Activated B cell treated with CpG ODN at 0.5 μM for 24 hours (primary cell): Measurements from ENCODE around the gene PLIN4. TPM values are rescaled to one million over a fixed set of nuclear protein-coding genes. Genes with fewer than 3 reads are reported as not detected.
"Not testable (repeated sequence)": the region's sequence is repeated elsewhere in the genome, so short reads cannot be mapped to it uniquely, and the experiment has no call there.

Experiments
- ATAC-seq: fragments of 200-7000 bp; cut with Tn5 transposase; one replicate; pipeline ENCODE4 v1.10.0; 2021; ENCODE audit warnings: low read depth, mild to moderate bottlenecking, moderate library complexity
- CTCF ChIA-PET: fragments of 350-600 bp; sonication (Branson Sonifier 250); formaldehyde crosslinking; loops from one replicate; lab custom pipeline; 2021; ENCODE audit warnings: antibody characterized with exemption; lab: Charles Lee
- POLR2A ChIA-PET: fragments of 350-600 bp; sonication (Branson Sonifier 250); formaldehyde crosslinking; loops from one replicate; lab custom pipeline; 2021; ENCODE audit warnings: antibody characterized with exemption; lab: Charles Lee
- DNase-seq: peaks from one replicate; pipeline ENCODE4 v3.0.0; 2022
- H3K27ac Mint-ChIP-seq: one replicate; pipeline ENCODE4 v1.8.0; 2020; ENCODE audit warnings: mixed read lengths
- H3K27me3 Mint-ChIP-seq: one replicate; pipeline ENCODE4 v1.8.0; 2021; ENCODE audit warnings: mixed read lengths
- H3K36me3 Mint-ChIP-seq: one replicate; pipeline ENCODE4 v1.8.0; 2021; ENCODE audit warnings: low read depth, mixed read lengths
- H3K4me1 Mint-ChIP-seq: one replicate; pipeline ENCODE4 v1.8.0; 2021; ENCODE audit warnings: mixed read lengths
- H3K4me3 Mint-ChIP-seq: one replicate; pipeline ENCODE4 v1.8.0; 2020; ENCODE audit warnings: mild to moderate bottlenecking, mixed read lengths
- H3K9me3 Mint-ChIP-seq: one replicate; pipeline ENCODE4 v1.8.0; 2020; ENCODE audit warnings: mixed read lengths
- intact Hi-C: fragments of 100-400 bp; cut with micrococcal nuclease; formaldehyde crosslinking; loops from one replicate; pipeline ENCODE4 v1.15.1; 2024
- total RNA-seq: library from RNA; stranded (reverse); gene quantifications from 2 replicates; pipeline ENCODE4 v1.2.3, GENCODE V29; 2022
- TF ChIP-seq, protein P1 (sequence below): fragments of 200-600 bp; IDR thresholded peaks from one replicate; pipeline ENCODE4 v1.8.0; 2022; ENCODE audit warnings: antibody characterized with exemption, mild to moderate bottlenecking

The PLIN4 gene, protein sequence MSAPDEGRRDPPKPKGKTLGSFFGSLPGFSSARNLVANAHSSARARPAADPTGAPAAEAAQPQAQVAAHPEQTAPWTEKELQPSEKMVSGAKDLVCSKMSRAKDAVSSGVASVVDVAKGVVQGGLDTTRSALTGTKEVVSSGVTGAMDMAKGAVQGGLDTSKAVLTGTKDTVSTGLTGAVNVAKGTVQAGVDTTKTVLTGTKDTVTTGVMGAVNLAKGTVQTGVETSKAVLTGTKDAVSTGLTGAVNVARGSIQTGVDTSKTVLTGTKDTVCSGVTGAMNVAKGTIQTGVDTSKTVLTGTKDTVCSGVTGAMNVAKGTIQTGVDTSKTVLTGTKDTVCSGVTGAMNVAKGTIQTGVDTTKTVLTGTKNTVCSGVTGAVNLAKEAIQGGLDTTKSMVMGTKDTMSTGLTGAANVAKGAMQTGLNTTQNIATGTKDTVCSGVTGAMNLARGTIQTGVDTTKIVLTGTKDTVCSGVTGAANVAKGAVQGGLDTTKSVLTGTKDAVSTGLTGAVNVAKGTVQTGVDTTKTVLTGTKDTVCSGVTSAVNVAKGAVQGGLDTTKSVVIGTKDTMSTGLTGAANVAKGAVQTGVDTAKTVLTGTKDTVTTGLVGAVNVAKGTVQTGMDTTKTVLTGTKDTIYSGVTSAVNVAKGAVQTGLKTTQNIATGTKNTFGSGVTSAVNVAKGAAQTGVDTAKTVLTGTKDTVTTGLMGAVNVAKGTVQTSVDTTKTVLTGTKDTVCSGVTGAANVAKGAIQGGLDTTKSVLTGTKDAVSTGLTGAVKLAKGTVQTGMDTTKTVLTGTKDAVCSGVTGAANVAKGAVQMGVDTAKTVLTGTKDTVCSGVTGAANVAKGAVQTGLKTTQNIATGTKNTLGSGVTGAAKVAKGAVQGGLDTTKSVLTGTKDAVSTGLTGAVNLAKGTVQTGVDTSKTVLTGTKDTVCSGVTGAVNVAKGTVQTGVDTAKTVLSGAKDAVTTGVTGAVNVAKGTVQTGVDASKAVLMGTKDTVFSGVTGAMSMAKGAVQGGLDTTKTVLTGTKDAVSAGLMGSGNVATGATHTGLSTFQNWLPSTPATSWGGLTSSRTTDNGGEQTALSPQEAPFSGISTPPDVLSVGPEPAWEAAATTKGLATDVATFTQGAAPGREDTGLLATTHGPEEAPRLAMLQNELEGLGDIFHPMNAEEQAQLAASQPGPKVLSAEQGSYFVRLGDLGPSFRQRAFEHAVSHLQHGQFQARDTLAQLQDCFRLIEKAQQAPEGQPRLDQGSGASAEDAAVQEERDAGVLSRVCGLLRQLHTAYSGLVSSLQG (N-terminal part only)
- not detected in 2 replicates for total RNA-seq

DNA sequence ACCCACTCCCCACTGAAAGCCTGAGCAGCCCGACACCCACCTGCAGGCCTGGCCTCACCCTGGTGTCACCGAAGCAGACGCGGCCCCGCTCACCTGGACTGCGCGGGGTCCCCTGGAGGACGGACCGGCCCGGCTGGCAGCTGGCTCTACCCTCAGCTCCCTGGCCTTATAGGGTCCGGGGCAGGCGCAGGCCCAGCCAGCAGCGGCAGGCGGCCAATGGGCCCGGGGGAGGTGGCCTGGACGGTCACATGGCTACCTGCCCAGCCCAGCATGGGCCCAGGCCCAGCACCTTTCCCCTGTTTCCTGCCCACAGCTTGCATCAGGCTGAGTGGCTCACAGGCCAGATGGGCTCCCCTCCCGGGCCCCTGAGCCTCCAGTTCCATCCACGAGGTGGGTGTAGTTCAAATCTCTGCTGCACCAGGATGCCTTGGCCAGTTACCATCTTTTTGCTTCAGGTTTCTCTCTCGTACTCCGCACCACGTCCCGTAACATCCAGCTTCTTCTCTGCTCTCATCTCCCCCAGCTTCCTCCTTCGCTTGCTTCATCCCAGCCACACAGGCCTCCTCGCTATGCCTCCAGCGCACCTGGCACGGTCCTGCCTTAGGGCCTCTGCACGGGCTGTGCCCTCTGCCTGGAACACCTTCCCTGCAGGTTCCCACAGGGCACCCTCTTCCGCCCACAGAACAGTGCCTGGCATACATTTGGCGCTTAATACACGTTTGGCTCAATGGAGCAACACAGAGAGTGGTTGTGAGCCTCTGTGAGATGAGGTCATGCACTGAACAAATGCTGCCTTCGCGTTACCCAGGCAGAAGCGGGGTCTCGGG, at the start of gene PLIN4:
Gene PLIN4, minus strand, starts transcription at position 142 of the 827 bp plus-strand sequence. CDS start 214 bp downstream, outside the sequence.
- Mint-ChIP-seq H3K4me1 (no peaks in the 10 kb centered on the region), H3K4me3 (no peak within 1 kb of the TSS), H3K9me3 (no peaks in the 10 kb centered on the region), H3K27me3 (peaks cover 12% of the 10 kb centered on the region), H3K36me3 (no peaks in the 10 kb centered on the region), H3K27ac (no peak within 1 kb of the TSS)
- ChIA-PET CTCF (no interaction called here), POLR2A (no interaction called here)
- TF ChIP-seq, protein P1, sequence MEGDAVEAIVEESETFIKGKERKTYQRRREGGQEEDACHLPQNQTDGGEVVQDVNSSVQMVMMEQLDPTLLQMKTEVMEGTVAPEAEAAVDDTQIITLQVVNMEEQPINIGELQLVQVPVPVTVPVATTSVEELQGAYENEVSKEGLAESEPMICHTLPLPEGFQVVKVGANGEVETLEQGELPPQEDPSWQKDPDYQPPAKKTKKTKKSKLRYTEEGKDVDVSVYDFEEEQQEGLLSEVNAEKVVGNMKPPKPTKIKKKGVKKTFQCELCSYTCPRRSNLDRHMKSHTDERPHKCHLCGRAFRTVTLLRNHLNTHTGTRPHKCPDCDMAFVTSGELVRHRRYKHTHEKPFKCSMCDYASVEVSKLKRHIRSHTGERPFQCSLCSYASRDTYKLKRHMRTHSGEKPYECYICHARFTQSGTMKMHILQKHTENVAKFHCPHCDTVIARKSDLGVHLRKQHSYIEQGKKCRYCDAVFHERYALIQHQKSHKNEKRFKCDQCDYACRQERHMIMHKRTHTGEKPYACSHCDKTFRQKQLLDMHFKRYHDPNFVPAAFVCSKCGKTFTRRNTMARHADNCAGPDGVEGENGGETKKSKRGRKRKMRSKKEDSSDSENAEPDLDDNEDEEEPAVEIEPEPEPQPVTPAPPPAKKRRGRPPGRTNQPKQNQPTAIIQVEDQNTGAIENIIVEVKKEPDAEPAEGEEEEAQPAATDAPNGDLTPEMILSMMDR, result no peak
- DNase-seq (no peak), ATAC-seq (no peak)
- intact Hi-C loops, result no loop called here

DNA sequence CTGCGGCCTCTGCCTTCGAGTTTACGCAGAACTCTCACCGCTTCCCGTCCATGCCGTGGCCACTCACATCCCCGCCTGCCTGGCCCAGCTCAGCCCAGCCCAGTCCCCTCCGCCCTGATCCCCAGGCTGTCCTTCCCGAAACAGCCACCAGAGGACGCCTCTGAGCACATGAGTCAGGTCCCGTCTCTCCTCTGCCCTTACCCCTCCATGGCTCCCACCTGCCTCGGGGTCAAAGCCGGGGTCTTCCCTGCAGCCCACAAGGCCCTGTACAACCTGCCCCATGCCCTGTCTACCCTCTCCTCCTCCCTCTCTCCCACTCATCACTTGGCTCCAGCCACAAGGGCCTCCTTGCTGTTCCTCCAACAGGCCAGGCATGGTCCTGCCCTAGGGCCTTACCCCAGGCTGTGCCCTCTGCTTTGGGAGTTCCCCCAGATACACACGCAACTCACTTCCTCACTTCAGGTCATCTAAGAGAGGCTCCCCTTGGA, 49.3 kb upstream of the PLIN4 start:
- H3K36me3 Mint-ChIP-seq, result no peaks in the 10 kb centered on the region
- intact Hi-C loops, result loop anchor here (2.0 kb wide), 1 partner anchor 69 kb away; no protein-coding TSS in a partner anchor
- ATAC-seq, result peak; percentile 60
- ChIA-PET POLR2A (no interaction called here), CTCF (interaction anchor here (0.6 to 2.9 kb wide), 3 partner anchors 66 to 69 kb away, joined by 3 to 17 read pairs (median 11); no protein-coding TSS in a partner anchor)
- no peak overlapping the region for H3K4me3 Mint-ChIP-seq
- H3K27me3 Mint-ChIP-seq, result peaks cover 5% of the 10 kb centered on the region
- H3K9me3 Mint-ChIP-seq, result no peaks in the 10 kb centered on the region
- DNase-seq, result peak; percentile 35
- H3K4me1 Mint-ChIP-seq, result no peaks in the 10 kb centered on the region
- H3K27ac Mint-ChIP-seq, result no peak overlapping the region
- TF ChIP-seq, protein P1, result no peak

DNA sequence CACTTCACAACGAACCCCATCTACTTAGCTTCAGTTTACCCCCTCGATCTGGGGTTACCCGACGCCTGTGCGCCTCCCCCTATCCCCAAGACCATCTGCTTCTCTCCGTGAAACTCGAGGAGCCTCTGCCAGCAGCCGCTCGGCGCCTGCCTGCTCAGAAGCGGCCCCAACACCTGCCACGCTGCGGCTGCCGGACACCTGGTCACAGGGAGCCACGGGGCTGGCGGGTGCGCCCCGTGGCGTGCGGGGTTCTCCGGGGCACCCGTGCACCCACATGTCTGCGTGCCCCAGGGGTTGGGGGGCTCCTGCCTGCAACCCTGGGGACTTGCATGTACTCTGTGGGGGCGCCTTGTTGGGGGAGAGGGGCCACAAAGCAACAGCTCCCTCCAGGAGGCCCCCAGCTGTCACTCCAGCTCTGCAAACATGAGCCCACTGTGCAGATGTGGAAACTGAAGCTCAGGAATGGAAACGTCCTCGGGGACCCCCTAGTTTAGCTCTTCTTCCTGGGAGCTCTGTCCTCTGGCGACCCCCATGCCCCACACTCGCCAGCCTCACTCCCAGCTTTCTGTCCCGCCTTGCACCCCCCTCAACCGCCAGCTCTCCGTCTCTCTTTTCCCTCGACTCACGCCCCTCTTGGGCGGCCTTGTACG, 48.2 kb upstream of the PLIN4 start:
- ATAC-seq (no peak), DNase-seq (no peak)
- Mint-ChIP-seq H3K4me1 (peaks cover 4% of the 10 kb centered on the region), H3K9me3 (no peaks in the 10 kb centered on the region), H3K4me3 (no peak overlapping the region), H3K36me3 (no peaks in the 10 kb centered on the region), H3K27me3 (peaks cover 4% of the 10 kb centered on the region), H3K27ac (no peak overlapping the region)
- ChIA-PET CTCF (interaction anchor here (0.6 to 1.4 kb wide), 2 partner anchors 67 to 70 kb away, joined by 3 to 11 read pairs; no protein-coding TSS in a partner anchor), POLR2A (no interaction called here)
- intact Hi-C loops, result loop anchor here (2.0 kb wide), 1 partner anchor 70 kb away; no protein-coding TSS in a partner anchor
- TF ChIP-seq, protein P1, result no peak

DNA sequence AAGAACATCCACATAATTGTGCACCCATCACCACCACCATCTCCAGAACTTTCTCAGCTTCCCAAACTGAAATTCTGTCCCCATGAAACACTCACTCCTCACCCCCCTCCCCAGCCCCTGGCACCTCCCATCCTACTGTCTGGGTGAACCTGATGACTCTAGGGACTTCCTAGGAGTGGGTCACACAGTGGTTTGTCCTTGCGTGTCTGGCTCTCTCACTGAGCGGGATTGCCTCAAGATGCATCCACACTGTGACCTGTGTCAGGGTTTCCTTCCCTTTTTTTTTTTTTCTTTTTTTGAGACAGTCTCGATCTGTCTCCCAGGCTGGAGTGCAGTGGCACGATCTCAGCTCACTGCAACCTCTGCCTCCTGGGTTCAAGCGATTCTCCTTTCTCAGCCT, 45.3 kb upstream of the PLIN4 start:
- ATAC-seq, CTCF ChIA-PET, H3K27me3 Mint-ChIP-seq, DNase-seq, POLR2A ChIA-PET, H3K27ac Mint-ChIP-seq, intact Hi-C loops, H3K4me3 Mint-ChIP-seq, H3K36me3 Mint-ChIP-seq, H3K9me3 Mint-ChIP-seq, H3K4me1 Mint-ChIP-seq: not testable (repeated sequence)

DNA sequence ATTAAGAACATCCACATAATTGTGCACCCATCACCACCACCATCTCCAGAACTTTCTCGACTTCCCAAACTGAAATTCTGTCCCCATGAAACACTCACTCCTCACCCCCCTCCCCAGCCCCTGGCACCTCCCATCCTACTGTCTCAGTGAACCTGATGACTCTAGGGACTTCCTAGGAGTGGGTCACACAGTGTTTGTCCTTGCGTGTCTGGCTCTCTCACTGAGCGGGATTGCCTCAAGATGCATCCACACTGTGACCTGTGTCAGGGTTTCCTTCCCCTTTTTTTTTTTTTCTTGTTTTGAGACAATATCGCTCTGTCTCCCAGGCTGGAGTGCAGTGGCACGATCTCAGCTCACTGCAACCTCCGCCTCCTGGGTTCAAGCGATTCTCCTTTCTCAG, 43.8 kb upstream of the PLIN4 start:
- intact Hi-C loops, result not testable (repeated sequence)

More for the DNA sequence above, 43.8 kb upstream of the PLIN4 start:
- H3K27me3 Mint-ChIP-seq, POLR2A ChIA-PET, H3K27ac Mint-ChIP-seq, H3K4me3 Mint-ChIP-seq, H3K9me3 Mint-ChIP-seq, H3K36me3 Mint-ChIP-seq, DNase-seq, H3K4me1 Mint-ChIP-seq: not testable (repeated sequence)
- CTCF ChIA-PET, result interaction anchor here (0.6 kb wide), 1 partner anchor 75 kb away, joined by 3 read pairs; no protein-coding TSS in a partner anchor
- peak; percentile 18 for ATAC-seq
